ENCODE measurements around the gene ZNF76.
"Not testable (repeated sequence)": the region's sequence is repeated elsewhere in the genome, so short reads cannot be mapped to it uniquely, and the experiment has no call there.

ZNF76 gene

GRCh38 chr6:35300848-35301247, 41.3 kb downstream of the ZNF76 start:
- H3K36me3 ChIP-seq (ENCODE audit: control insufficient read depth, insufficient read depth, low read length), result no peaks in the 10 kb centered on the region
- peaks cover 12% of the 10 kb centered on the region for H3K4me1 ChIP-seq (ENCODE audit: control insufficient read depth, insufficient read depth, low read length)
- no peaks in the 10 kb centered on the region for H3K9me3 ChIP-seq (ENCODE audit: control insufficient read depth, insufficient read depth, low read length)
- H3K4me3 ChIP-seq (ENCODE audit: low read depth, low read length), result no peak overlapping the region
- H3K9ac ChIP-seq (ENCODE audit: low read depth, low read length), result no peak overlapping the region
- H3K27ac ChIP-seq (ENCODE audit: low read depth, low read length), result no peak overlapping the region
- no peaks in the 10 kb centered on the region for H3K27me3 ChIP-seq (ENCODE audit: control insufficient read depth, insufficient read depth, low read length)

GRCh38 chr6:35302604-35303241, 43.2 kb downstream of the ZNF76 start:
- Histone ChIP-seq H3K27me3 (ENCODE audit: control insufficient read depth, insufficient read depth, low read length) (no peaks in the 10 kb centered on the region), H3K4me1 (ENCODE audit: control insufficient read depth, insufficient read depth, low read length) (peaks cover 12% of the 10 kb centered on the region), H3K27ac (ENCODE audit: low read depth, low read length) (no peak overlapping the region), H3K4me3 (ENCODE audit: low read depth, low read length) (no peak overlapping the region), H3K9me3 (ENCODE audit: control insufficient read depth, insufficient read depth, low read length) (no peaks in the 10 kb centered on the region), H3K9ac (ENCODE audit: low read depth, low read length) (no peak overlapping the region), H3K36me3 (ENCODE audit: control insufficient read depth, insufficient read depth, low read length) (no peaks in the 10 kb centered on the region)

GRCh38 chr6:35304299-35304698, 44.8 kb downstream of the ZNF76 start:
- Histone ChIP-seq H3K4me1 (ENCODE audit: control insufficient read depth, insufficient read depth, low read length) (peaks cover 8% of the 10 kb centered on the region), H3K9me3 (ENCODE audit: control insufficient read depth, insufficient read depth, low read length) (no peaks in the 10 kb centered on the region), H3K36me3 (ENCODE audit: control insufficient read depth, insufficient read depth, low read length) (no peaks in the 10 kb centered on the region), H3K9ac (ENCODE audit: low read depth, low read length) (no peak overlapping the region), H3K27ac (ENCODE audit: low read depth, low read length) (no peak overlapping the region), H3K4me3 (ENCODE audit: low read depth, low read length) (no peak overlapping the region), H3K27me3 (ENCODE audit: control insufficient read depth, insufficient read depth, low read length) (no peaks in the 10 kb centered on the region)

DNA sequence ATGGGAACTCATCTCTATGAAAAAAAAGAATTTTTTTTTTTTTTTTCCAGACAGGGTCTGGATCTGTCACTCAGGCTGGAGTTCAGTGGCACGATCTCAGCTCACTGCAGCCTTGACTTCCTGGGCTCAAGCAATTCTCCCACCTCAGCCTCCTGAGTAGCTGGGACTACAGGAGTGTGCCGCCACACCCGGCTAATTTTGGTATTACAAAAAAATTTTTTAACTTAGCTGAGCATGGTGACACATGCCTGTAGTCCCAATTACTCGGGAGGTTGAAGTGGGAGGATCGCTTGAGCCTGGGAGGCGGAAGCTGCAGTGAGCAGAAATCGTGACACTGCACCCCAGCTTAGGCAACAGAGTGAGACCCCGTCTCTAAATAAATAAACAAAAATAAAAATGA, 45.6 kb downstream of the ZNF76 start:
- Histone ChIP-seq H3K27me3 (ENCODE audit: control insufficient read depth, insufficient read depth, low read length) (no peaks in the 10 kb centered on the region), H3K9me3 (ENCODE audit: control insufficient read depth, insufficient read depth, low read length) (no peaks in the 10 kb centered on the region), H3K9ac (ENCODE audit: low read depth, low read length) (no peak overlapping the region), H3K27ac (ENCODE audit: low read depth, low read length) (no peak overlapping the region), H3K4me1 (ENCODE audit: control insufficient read depth, insufficient read depth, low read length) (peaks cover 8% of the 10 kb centered on the region), H3K36me3 (ENCODE audit: control insufficient read depth, insufficient read depth, low read length) (no peaks in the 10 kb centered on the region), H3K4me3 (ENCODE audit: low read depth, low read length) (no peak overlapping the region)

DNA sequence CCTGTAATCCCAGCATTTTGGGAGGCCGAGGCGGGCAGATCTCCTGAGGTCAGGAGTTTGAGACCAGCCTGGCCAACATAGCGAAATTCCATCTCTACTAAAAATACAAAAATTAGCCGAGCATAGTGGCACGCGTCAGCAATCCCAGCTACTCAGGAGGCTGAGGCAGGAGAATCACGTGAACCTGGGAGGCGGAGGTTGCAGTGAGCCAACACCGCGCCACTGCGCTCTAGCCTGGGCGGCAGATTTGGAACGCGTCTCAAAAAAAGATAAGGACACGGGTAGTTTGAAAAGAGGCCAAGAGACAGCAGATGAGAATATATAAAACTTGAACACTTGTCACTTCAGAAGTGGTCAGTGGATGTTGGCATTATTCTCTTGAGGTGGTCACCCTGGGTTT, 47.6 kb downstream of the ZNF76 start:
- not testable (repeated sequence) for H3K36me3 ChIP-seq (ENCODE audit: control insufficient read depth, insufficient read depth, low read length); H3K9ac ChIP-seq (ENCODE audit: low read depth, low read length); H3K27ac ChIP-seq (ENCODE audit: low read depth, low read length); H3K4me3 ChIP-seq (ENCODE audit: low read depth, low read length); H3K4me1 ChIP-seq (ENCODE audit: control insufficient read depth, insufficient read depth, low read length); H3K9me3 ChIP-seq (ENCODE audit: control insufficient read depth, insufficient read depth, low read length); H3K27me3 ChIP-seq (ENCODE audit: control insufficient read depth, insufficient read depth, low read length)

- H3K36me3 ChIP-seq (ENCODE audit: control insufficient read depth, insufficient read depth, low read length); H3K9me3 ChIP-seq (ENCODE audit: control insufficient read depth, insufficient read depth, low read length); H3K4me1 ChIP-seq (ENCODE audit: control insufficient read depth, insufficient read depth, low read length); H3K9ac ChIP-seq (ENCODE audit: low read depth, low read length); H3K27me3 ChIP-seq (ENCODE audit: control insufficient read depth, insufficient read depth, low read length); H3K27ac ChIP-seq (ENCODE audit: low read depth, low read length); H3K4me3 ChIP-seq (ENCODE audit: low read depth, low read length): not testable (repeated sequence)
Measured at GRCh38 chr6:35308543-35308942, 49.0 kb downstream of the ZNF76 start.

DNA sequence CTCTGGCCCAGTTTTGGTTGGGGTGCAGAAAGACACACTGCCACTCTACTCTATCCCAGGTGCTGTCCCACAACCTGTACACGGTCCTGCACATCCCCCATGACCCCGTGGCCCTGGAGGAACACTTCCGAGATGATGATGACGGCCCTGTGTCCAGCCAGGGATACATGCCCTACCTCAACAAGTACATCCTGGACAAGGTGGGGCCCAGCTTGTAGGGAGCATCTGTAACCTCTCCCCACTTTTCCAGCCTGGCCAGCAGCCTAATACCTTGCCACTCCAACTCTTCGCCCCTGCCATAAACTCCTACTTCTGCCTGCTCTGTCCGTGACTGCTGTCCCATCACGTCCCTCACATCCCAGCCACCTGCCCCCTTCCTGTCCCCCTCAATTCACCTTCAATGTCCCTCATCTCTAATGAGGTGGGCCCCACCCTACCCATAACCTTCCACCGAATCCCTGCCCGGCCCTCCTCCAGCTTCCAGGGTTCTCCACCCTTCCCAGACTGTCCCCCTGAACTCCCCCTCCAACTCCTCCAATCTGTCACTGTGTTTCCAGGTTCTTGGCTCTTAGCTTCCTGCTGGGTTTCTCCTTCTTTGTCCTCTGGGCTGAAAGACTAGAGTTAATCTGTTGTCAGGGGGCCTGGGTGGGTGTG, 50.2 kb downstream of the ZNF76 start:
- no peaks in the 10 kb centered on the region for H3K36me3 ChIP-seq (ENCODE audit: control insufficient read depth, insufficient read depth, low read length)
- no peak overlapping the region for H3K9ac ChIP-seq (ENCODE audit: low read depth, low read length)
- H3K27me3 ChIP-seq (ENCODE audit: control insufficient read depth, insufficient read depth, low read length), result no peaks in the 10 kb centered on the region
- no peak overlapping the region for H3K27ac ChIP-seq (ENCODE audit: low read depth, low read length)
- H3K4me3 ChIP-seq (ENCODE audit: low read depth, low read length), result no peak overlapping the region
- H3K9me3 ChIP-seq (ENCODE audit: control insufficient read depth, insufficient read depth, low read length), result no peaks in the 10 kb centered on the region
- H3K4me1 ChIP-seq (ENCODE audit: control insufficient read depth, insufficient read depth, low read length), result no peaks in the 10 kb centered on the region

GRCh38 chr6:35310265-35310831, 50.8 kb downstream of the ZNF76 start:
- no peak overlapping the region for H3K4me3 ChIP-seq (ENCODE audit: low read depth, low read length)
- no peak overlapping the region for H3K27ac ChIP-seq (ENCODE audit: low read depth, low read length)
- no peaks in the 10 kb centered on the region for H3K36me3 ChIP-seq (ENCODE audit: control insufficient read depth, insufficient read depth, low read length)
- no peaks in the 10 kb centered on the region for H3K9me3 ChIP-seq (ENCODE audit: control insufficient read depth, insufficient read depth, low read length)
- H3K4me1 ChIP-seq (ENCODE audit: control insufficient read depth, insufficient read depth, low read length), result no peaks in the 10 kb centered on the region
- no peak overlapping the region for H3K9ac ChIP-seq (ENCODE audit: low read depth, low read length)
- H3K27me3 ChIP-seq (ENCODE audit: control insufficient read depth, insufficient read depth, low read length), result no peaks in the 10 kb centered on the region

DNA sequence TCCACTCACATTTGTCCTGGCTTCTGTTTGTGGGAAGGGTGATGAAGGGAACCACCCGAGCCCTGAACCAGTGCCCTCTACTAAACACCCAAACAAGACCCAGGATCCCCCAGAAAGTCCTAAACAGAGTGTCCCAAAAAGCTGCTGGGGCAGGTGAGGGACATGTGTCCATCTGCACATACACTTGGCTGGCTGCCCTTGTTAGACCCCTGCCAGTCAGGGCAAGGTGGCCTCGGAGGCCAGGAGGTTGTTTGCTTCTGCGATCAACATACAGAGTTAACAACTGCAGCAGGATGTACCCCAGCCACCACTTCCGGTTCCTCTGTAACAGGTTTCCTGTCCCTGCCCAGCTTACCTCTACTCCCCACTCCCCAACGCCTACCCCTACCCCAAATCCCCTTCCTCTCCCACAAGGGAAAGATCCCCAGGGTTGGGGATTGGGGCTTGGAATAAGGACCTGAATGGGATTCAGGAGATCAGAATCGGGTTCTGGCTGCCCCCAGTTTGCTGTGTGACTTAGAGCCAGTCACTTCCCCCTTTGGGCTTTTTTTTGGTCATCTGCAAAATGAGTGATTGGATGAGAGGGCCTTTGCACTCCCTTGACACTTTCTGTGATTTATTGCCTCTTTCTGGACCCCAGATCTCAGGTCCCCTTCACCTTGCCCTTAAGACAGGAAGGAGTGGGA, 52.0 kb downstream of the ZNF76 start:
- Histone ChIP-seq H3K36me3 (ENCODE audit: control insufficient read depth, insufficient read depth, low read length) (no peaks in the 10 kb centered on the region), H3K27me3 (ENCODE audit: control insufficient read depth, insufficient read depth, low read length) (peaks cover 5% of the 10 kb centered on the region), H3K4me3 (ENCODE audit: low read depth, low read length) (no peak overlapping the region), H3K9ac (ENCODE audit: low read depth, low read length) (no peak overlapping the region), H3K27ac (ENCODE audit: low read depth, low read length) (no peak overlapping the region), H3K4me1 (ENCODE audit: control insufficient read depth, insufficient read depth, low read length) (no peaks in the 10 kb centered on the region), H3K9me3 (ENCODE audit: control insufficient read depth, insufficient read depth, low read length) (no peaks in the 10 kb centered on the region)

DNA sequence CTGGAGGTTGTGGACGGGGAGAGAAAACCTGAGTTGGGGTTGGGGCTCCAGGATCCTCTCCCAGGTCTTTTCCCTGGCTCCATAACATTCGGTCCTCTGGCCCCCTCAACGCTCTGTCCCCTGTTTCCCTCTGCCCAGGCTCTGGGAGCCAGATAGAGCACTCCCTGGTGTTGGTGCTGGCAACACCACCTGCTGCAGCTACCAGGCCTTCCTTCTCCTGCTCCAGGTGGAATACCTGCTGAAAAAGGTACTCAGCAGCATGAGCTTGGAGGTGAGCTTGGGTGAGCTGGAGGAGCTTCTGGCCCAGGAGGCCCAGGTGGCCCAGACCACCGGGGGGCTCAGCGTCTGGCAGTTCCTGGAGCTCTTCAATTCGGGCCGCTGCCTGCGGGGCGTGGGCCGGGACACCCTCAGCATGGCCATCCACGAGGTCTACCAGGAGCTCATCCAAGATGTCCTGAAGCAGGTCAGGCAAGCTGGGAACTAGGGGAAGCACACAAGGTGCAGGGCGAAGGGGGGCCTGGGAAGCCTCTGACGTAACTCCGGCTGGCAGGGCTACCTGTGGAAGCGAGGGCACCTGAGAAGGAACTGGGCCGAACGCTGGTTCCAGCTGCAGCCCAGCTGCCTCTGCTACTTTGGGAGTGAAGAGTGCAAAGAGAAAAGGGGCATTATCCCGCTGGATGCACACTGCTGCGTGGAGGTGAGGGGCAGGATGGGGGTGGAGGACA, 52.7 kb downstream of the ZNF76 start:
- Histone ChIP-seq H3K27me3 (ENCODE audit: control insufficient read depth, insufficient read depth, low read length) (peaks cover 12% of the 10 kb centered on the region), H3K36me3 (ENCODE audit: control insufficient read depth, insufficient read depth, low read length) (no peaks in the 10 kb centered on the region), H3K9me3 (ENCODE audit: control insufficient read depth, insufficient read depth, low read length) (no peaks in the 10 kb centered on the region), H3K4me3 (ENCODE audit: low read depth, low read length) (no peak overlapping the region), H3K9ac (ENCODE audit: low read depth, low read length) (no peak overlapping the region), H3K27ac (ENCODE audit: low read depth, low read length) (no peak overlapping the region), H3K4me1 (ENCODE audit: control insufficient read depth, insufficient read depth, low read length) (no peaks in the 10 kb centered on the region)
